Natural killer cell (primary cell): Measurements from ENCODE around the gene RERE. TPM values are rescaled to one million over a fixed set of nuclear protein-coding genes. Genes with fewer than 3 reads are reported as not detected.
A peak's percentile ranks its signal among the peaks of the same experiment; 100 is the strongest.

Source experiments
- ATAC-seq, 3 donors: fragments of 150-1000 bp in 2 of 3; fragments of 200-7000 bp in 1 of 3; cut with Tn5 transposase; 1 replicate in 1 of 3; 2 replicates in 2 of 3; pipeline ENCODE4 v1.10.0; 2021; ENCODE audit warnings: mild to moderate bottlenecking in 2 of 3, moderate library complexity in 2 of 3
- DNase-seq, 2 donors: peaks; one replicate each; pipeline versions ENCODE4 v3.0.0 to v3.0.0-alpha.2; 2013 to 2021; ENCODE audit warnings: mixed read lengths in 1 of 2
- H3K27ac ChIP-seq: one replicate; pipeline ENCODE4 v1.5.1; 2013; ENCODE audit warnings: mild to moderate bottlenecking, low read length
- H3K27me3 ChIP-seq: one replicate; pipeline ENCODE4 v1.6.1; 2013; ENCODE audit warnings: low read length; ENCODE audit not compliant: control insufficient read depth, insufficient read depth
- H3K36me3 ChIP-seq: one replicate; pipeline ENCODE4 v1.6.1; 2013; ENCODE audit warnings: low read length; ENCODE audit not compliant: control insufficient read depth, insufficient read depth
- H3K4me1 ChIP-seq: one replicate; pipeline ENCODE4 v1.6.1; 2013; ENCODE audit warnings: low read length; ENCODE audit not compliant: control insufficient read depth, insufficient read depth
- H3K4me3 ChIP-seq: one replicate; pipeline ENCODE4 v1.5.1; 2013; ENCODE audit warnings: low read length
- H3K9me3 ChIP-seq: one replicate; pipeline ENCODE4 v1.6.1; 2013; ENCODE audit warnings: low read length; ENCODE audit not compliant: control insufficient read depth, insufficient read depth
- H3K27ac Mint-ChIP-seq, 2 donors: one replicate each; pipeline ENCODE4 v1.8.0; 2022; ENCODE audit warnings: mild to moderate bottlenecking in 2 of 2, mixed read lengths in 2 of 2, moderate library complexity in 1 of 2
- H3K27me3 Mint-ChIP-seq, 2 donors: one replicate each; pipeline ENCODE4 v1.8.0; 2022; ENCODE audit warnings: low read depth in 2 of 2, mixed read lengths in 2 of 2
- H3K36me3 Mint-ChIP-seq: one replicate; pipeline ENCODE4 v1.8.0; 2022; ENCODE audit warnings: mixed read lengths
- H3K4me1 Mint-ChIP-seq, 2 donors: one replicate each; pipeline ENCODE4 v1.8.0; 2022; ENCODE audit warnings: mixed read lengths in 2 of 2
- H3K4me3 Mint-ChIP-seq: one replicate; pipeline ENCODE4 v1.8.0; 2022; ENCODE audit warnings: mild to moderate bottlenecking, moderate library complexity, mixed read lengths
- H3K9me3 Mint-ChIP-seq, 2 donors: one replicate each; pipeline ENCODE4 v1.8.0; 2022; ENCODE audit warnings: mixed read lengths in 2 of 2
- WGBS: methylation state at CpG from one replicate; pipeline ENCODE4 v1.1.7; 2013; ENCODE audit warnings: missing lambda C conversion rate; ENCODE audit not compliant: insufficient coverage; 5-methylcytosine and 5-hydroxymethylcytosine counted together
- intact Hi-C: fragments of 100-400 bp; cut with micrococcal nuclease; formaldehyde crosslinking; loops from one replicate; pipeline ENCODE4 v1.14.2; 2022
- total RNA-seq, 4 donors: library from RNA; stranded (reverse); fragments of 120-200 nt in 1 of 4; gene quantifications; one replicate each; pipeline versions ENCODE4 v1.2.3 to v1.2.4, GENCODE V29; 2013 to 2022
- TF ChIP-seq, protein P1 (sequence below): fragments of 200-600 bp; IDR thresholded peaks from one replicate; pipeline ENCODE4 v1.8.0; 2022; ENCODE audit warnings: antibody characterized with exemption

Gene RERE
- total RNA-seq, 3 donors from 2014 or later (not counting 1 experiment from before 2014, with no cell fraction given), result 67.7 to 76.0 (median 73.0) TPM

- no peak overlapping the region for H3K27ac Mint-ChIP-seq
- Histone ChIP-seq H3K4me3 (no peak overlapping the region), H3K36me3 (no peaks in the 10 kb centered on the region), H3K4me1 (no peaks in the 10 kb centered on the region), H3K27ac (no peak overlapping the region), H3K27me3 (no peaks in the 10 kb centered on the region), H3K9me3 (no peaks in the 10 kb centered on the region)
- DNase-seq (no peak), ATAC-seq (no peak)
- no peaks in the 10 kb centered on the region for H3K27me3 Mint-ChIP-seq
- intact Hi-C loops, result no loop called here
- WGBS, result 100% methylated on average over 1 of the region's 2 CpGs
- no peaks in the 10 kb centered on the region for H3K36me3 Mint-ChIP-seq
- peaks cover 18 to 22% of the 10 kb centered on the region in 2 donors for H3K4me1 Mint-ChIP-seq
- H3K9me3 Mint-ChIP-seq, result no peaks in the 10 kb centered on the region
- TF ChIP-seq, protein P1, sequence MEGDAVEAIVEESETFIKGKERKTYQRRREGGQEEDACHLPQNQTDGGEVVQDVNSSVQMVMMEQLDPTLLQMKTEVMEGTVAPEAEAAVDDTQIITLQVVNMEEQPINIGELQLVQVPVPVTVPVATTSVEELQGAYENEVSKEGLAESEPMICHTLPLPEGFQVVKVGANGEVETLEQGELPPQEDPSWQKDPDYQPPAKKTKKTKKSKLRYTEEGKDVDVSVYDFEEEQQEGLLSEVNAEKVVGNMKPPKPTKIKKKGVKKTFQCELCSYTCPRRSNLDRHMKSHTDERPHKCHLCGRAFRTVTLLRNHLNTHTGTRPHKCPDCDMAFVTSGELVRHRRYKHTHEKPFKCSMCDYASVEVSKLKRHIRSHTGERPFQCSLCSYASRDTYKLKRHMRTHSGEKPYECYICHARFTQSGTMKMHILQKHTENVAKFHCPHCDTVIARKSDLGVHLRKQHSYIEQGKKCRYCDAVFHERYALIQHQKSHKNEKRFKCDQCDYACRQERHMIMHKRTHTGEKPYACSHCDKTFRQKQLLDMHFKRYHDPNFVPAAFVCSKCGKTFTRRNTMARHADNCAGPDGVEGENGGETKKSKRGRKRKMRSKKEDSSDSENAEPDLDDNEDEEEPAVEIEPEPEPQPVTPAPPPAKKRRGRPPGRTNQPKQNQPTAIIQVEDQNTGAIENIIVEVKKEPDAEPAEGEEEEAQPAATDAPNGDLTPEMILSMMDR, result no peak
- no peak overlapping the region for H3K4me3 Mint-ChIP-seq
Observed at GRCh38 chr1:8677782-8678181, 139.7 kb downstream of the RERE start.

- intact Hi-C loops, result no loop called here
- H3K36me3 ChIP-seq, result no peaks in the 10 kb centered on the region
- no peak overlapping the region for H3K4me3 Mint-ChIP-seq
- no peak overlapping the region for H3K27ac ChIP-seq
- H3K9me3 ChIP-seq, result no peaks in the 10 kb centered on the region
- ATAC-seq (no peak), DNase-seq (no peak)
- peak overlapping the region in 1 of 2 donors; percentile 38 for H3K27ac Mint-ChIP-seq
- TF ChIP-seq, protein P1, result no peak
- 90% methylated on average over 2 of the region's 2 CpGs for WGBS
- no peaks in the 10 kb centered on the region for H3K27me3 ChIP-seq
- no peaks in the 10 kb centered on the region for H3K4me1 ChIP-seq
- no peak overlapping the region for H3K4me3 ChIP-seq
- no peaks in the 10 kb centered on the region for H3K27me3 Mint-ChIP-seq
- peaks cover 18 to 19% of the 10 kb centered on the region in 2 donors for H3K4me1 Mint-ChIP-seq
- no peaks in the 10 kb centered on the region for H3K36me3 Mint-ChIP-seq
- H3K9me3 Mint-ChIP-seq, result no peaks in the 10 kb centered on the region
Observed at GRCh38 chr1:8676813-8677212, 140.6 kb downstream of the RERE start.

- Histone ChIP-seq H3K4me3 (no peak overlapping the region), H3K36me3 (no peaks in the 10 kb centered on the region), H3K9me3 (no peaks in the 10 kb centered on the region), H3K27me3 (no peaks in the 10 kb centered on the region), H3K27ac (no peak overlapping the region), H3K4me1 (no peaks in the 10 kb centered on the region)
- peaks cover 20 to 26% of the 10 kb centered on the region in 2 donors for H3K4me1 Mint-ChIP-seq
- H3K27me3 Mint-ChIP-seq, result no peaks in the 10 kb centered on the region
- no peaks in the 10 kb centered on the region for H3K9me3 Mint-ChIP-seq
- DNase-seq, result no peak
- no peak for ATAC-seq
- TF ChIP-seq, protein P1, result no peak
- H3K4me3 Mint-ChIP-seq, result no peak overlapping the region
- peak overlapping the region in 1 of 2 donors; percentile 38 for H3K27ac Mint-ChIP-seq
- intact Hi-C loops, result no loop called here
- H3K36me3 Mint-ChIP-seq, result no peaks in the 10 kb centered on the region
Observed at GRCh38 chr1:8676072-8676471, 141.4 kb downstream of the RERE start.

GRCh38 chr1:8674912-8675311, 142.5 kb downstream of the RERE start:
- no peak overlapping the region for H3K4me3 Mint-ChIP-seq
- H3K27me3 Mint-ChIP-seq, result no peaks in the 10 kb centered on the region
- no peak for DNase-seq
- H3K9me3 Mint-ChIP-seq, result no peaks in the 10 kb centered on the region
- Histone ChIP-seq H3K27me3 (no peaks in the 10 kb centered on the region), H3K36me3 (no peaks in the 10 kb centered on the region), H3K27ac (no peak overlapping the region), H3K4me1 (peaks cover 6% of the 10 kb centered on the region), H3K9me3 (no peaks in the 10 kb centered on the region), H3K4me3 (no peak overlapping the region)
- H3K4me1 Mint-ChIP-seq, result peaks cover 32 to 38% of the 10 kb centered on the region in 2 donors
- WGBS, result no CpG with 5 or more reads among the region's 2 CpGs
- no peak overlapping the region for H3K27ac Mint-ChIP-seq
- ATAC-seq, result no peak
- TF ChIP-seq, protein P1, result no peak
- intact Hi-C loops, result no loop called here
- H3K36me3 Mint-ChIP-seq, result no peaks in the 10 kb centered on the region
